Smooth muscle cell (in vitro differentiated cells): Measurements from ENCODE around the gene PSMB8. TPM values are rescaled to one million over a fixed set of nuclear protein-coding genes. Genes with fewer than 3 reads are reported as not detected.

Source experiments
- DNase-seq: peaks from one replicate; lab custom pipeline; 2025; ENCODE audit not compliant: unreplicated experiment; lab: John Stamatoyannopoulos, UW
- H2AFZ ChIP-seq: fragments of 200-600 bp; sonication (generic); 2 replicates; pipeline ENCODE4 v1.6.0; 2016; ENCODE audit warnings: antibody characterized with exemption, low read depth, mild to moderate bottlenecking
- H3F3A ChIP-seq: fragments of 200-600 bp; sonication (generic); 2 replicates; pipeline ENCODE4 v1.6.0; 2017; ENCODE audit warnings: antibody characterized with exemption, low read depth
- H3K27ac ChIP-seq: fragments of 200-600 bp; sonication (generic); 2 replicates; pipeline ENCODE4 v1.5.1; 2016; ENCODE audit warnings: low read depth, mild to moderate bottlenecking
- H3K27me3 ChIP-seq: fragments of 200-600 bp; sonication (generic); 2 replicates; pipeline ENCODE4 v1.6.1; 2016; ENCODE audit warnings: low read depth, mild to moderate bottlenecking
- H3K36me3 ChIP-seq: fragments of 200-600 bp; sonication (generic); 2 replicates; pipeline ENCODE4 v1.5.1; 2016; ENCODE audit warnings: low read depth
- H3K4me1 ChIP-seq: fragments of 200-600 bp; sonication (generic); 2 replicates; pipeline ENCODE4 v1.5.1; 2016; ENCODE audit warnings: low read depth
- H3K4me2 ChIP-seq: fragments of 200-600 bp; sonication (generic); 2 replicates; pipeline ENCODE4 v1.6.0; 2016; ENCODE audit warnings: mild to moderate bottlenecking
- H3K4me3 ChIP-seq: fragments of 200-600 bp; sonication (generic); 2 replicates; pipeline ENCODE4 v1.5.1; 2016; ENCODE audit warnings: mild to moderate bottlenecking
- H3K79me2 ChIP-seq: fragments of 200-600 bp; sonication (generic); 2 replicates; pipeline ENCODE4 v1.6.0; 2016; ENCODE audit warnings: low read depth, mild to moderate bottlenecking
- H3K9ac ChIP-seq: fragments of 200-600 bp; sonication (generic); 2 replicates; pipeline ENCODE4 v1.6.0; 2016; ENCODE audit warnings: low read depth
- H3K9me3 ChIP-seq: fragments of 200-600 bp; sonication (generic); replicated peaks from 2 replicates; pipeline ENCODE4 v1.5.1; 2016; ENCODE audit warnings: low read depth
- H4K20me1 ChIP-seq: fragments of 200-600 bp; sonication (generic); 2 replicates; pipeline ENCODE4 v1.6.0; 2016; ENCODE audit warnings: low read depth
- CTCF ChIP-seq: fragments of 200-600 bp; sonication (generic); IDR thresholded peaks from 2 replicates; pipeline ENCODE4 v1.5.1; 2017; ENCODE audit warnings: borderline replicate concordance, mild to moderate bottlenecking, antibody characterized with exemption; ENCODE audit not compliant: insufficient read depth, poor library complexity, severe bottlenecking
- WGBS: methylation state at CpG from one replicate; pipeline ENCODE4 v1.1.7; 2016; ENCODE audit warnings: low lambda C conversion rate; 5-methylcytosine and 5-hydroxymethylcytosine counted together
- polyA plus RNA-seq: library from polyadenylated mRNA; unstranded; fragments of >200 nt; fragmentation: Nextera tagmentation; extraction: Ambion mirVana; gene quantifications from 2 replicates; pipeline ENCODE4 v1.2.1, GENCODE V29; 2016
- total RNA-seq: library from RNA; depleted of rRNA; stranded (reverse); fragments of >200 nt; gene quantifications from 2 replicates; pipeline ENCODE4 v1.2.3, GENCODE V29; 2014

The PSMB8 gene
- total and polyA plus RNA-seq, 2 experiments from 2014 or later = 5.0 to 16.7 TPM

GRCh38 chr6:32867022-32867477 is 23.2 kb upstream of the PSMB8 start:
- Histone ChIP-seq H3K79me2 (no peaks in the 10 kb centered on the region), H3K4me3 (no peak overlapping the region), H3K27ac (no peak overlapping the region), H3K36me3 (no peaks in the 10 kb centered on the region), H2AFZ (no peak overlapping the region), H4K20me1 (no peaks in the 10 kb centered on the region), H3K4me1 (no peaks in the 10 kb centered on the region), H3K9ac (no peak overlapping the region), H3K27me3 (peaks cover 71% of the 10 kb centered on the region), H3K9me3 (no peaks in the 10 kb centered on the region), H3K4me2 (no peak overlapping the region), H3F3A (no peaks in the 10 kb centered on the region)
- 74% methylated on average over 3 of the region's 3 CpGs for WGBS
- TF ChIP-seq CTCF = no peak
- DNase-seq = no peak

GRCh38 chr6:32865724-32866443 is 22.0 kb upstream of the PSMB8 start:
- no peak overlapping the region for H3K27ac ChIP-seq
- no peaks in the 10 kb centered on the region for H3K79me2 ChIP-seq
- WGBS = 74% methylated on average over 10 of the region's 10 CpGs
- no peaks in the 10 kb centered on the region for H3K9me3 ChIP-seq
- no peaks in the 10 kb centered on the region for H4K20me1 ChIP-seq
- H3K4me1 ChIP-seq = peaks cover 2% of the 10 kb centered on the region
- DNase-seq = no peak
- H3K9ac ChIP-seq = no peak overlapping the region
- peaks cover 60% of the 10 kb centered on the region for H3K27me3 ChIP-seq
- H3K4me3 ChIP-seq = no peak overlapping the region
- no peak overlapping the region for H2AFZ ChIP-seq
- no peak for TF ChIP-seq CTCF
- H3F3A ChIP-seq = no peaks in the 10 kb centered on the region
- no peaks in the 10 kb centered on the region for H3K36me3 ChIP-seq
- no peak overlapping the region for H3K4me2 ChIP-seq

- DNase-seq = no peak
- H3K27ac ChIP-seq = no peak overlapping the region
- no peak overlapping the region for H3K9ac ChIP-seq
- H3F3A ChIP-seq = no peaks in the 10 kb centered on the region
- WGBS = 89% methylated on average over 3 of the region's 3 CpGs
- H2AFZ ChIP-seq = no peak overlapping the region
- no peak for TF ChIP-seq CTCF
- H3K4me3 ChIP-seq = no peak overlapping the region
- peaks cover 43% of the 10 kb centered on the region for H3K27me3 ChIP-seq
- no peaks in the 10 kb centered on the region for H3K79me2 ChIP-seq
- no peaks in the 10 kb centered on the region for H4K20me1 ChIP-seq
- no peaks in the 10 kb centered on the region for H3K36me3 ChIP-seq
- no peak overlapping the region for H3K4me2 ChIP-seq
- H3K9me3 ChIP-seq = no peaks in the 10 kb centered on the region
- H3K4me1 ChIP-seq = peaks cover 2% of the 10 kb centered on the region
Observed at GRCh38 chr6:32862725-32863124, 18.9 kb upstream of the PSMB8 start.

GRCh38 chr6:32860674-32861073 is 16.8 kb upstream of the PSMB8 start:
- Histone ChIP-seq H2AFZ (no peak overlapping the region), H3K4me3 (no peak overlapping the region), H3K9me3 (no peaks in the 10 kb centered on the region), H3K27me3 (peaks cover 43% of the 10 kb centered on the region), H3K36me3 (no peaks in the 10 kb centered on the region), H3F3A (no peaks in the 10 kb centered on the region), H3K27ac (no peak overlapping the region), H3K4me1 (peaks cover 2% of the 10 kb centered on the region), H3K9ac (no peak overlapping the region), H4K20me1 (no peaks in the 10 kb centered on the region), H3K79me2 (no peaks in the 10 kb centered on the region), H3K4me2 (no peak overlapping the region)
- TF ChIP-seq CTCF = no peak
- no peak for DNase-seq
- WGBS = 90% methylated on average over 1 of the region's 1 CpG
